Esophagus muscularis mucosa (tissue), 4 donors: ENCODE results near the gene KMT2B.

Experiments used
- EP300 ChIP-seq: sonication (generic); formaldehyde crosslinking; IDR thresholded peaks from one replicate; pipeline ENCODE4 v1.6.1; 2017; ENCODE audit warnings: antibody characterized with exemption
- POLR2A ChIP-seq: fragments of 450-650 bp; IDR thresholded peaks from one replicate; pipeline ENCODE4 v1.6.1; 2017; ENCODE audit warnings: antibody characterized with exemption, moderate library complexity, mild to moderate bottlenecking, low read depth
- POLR2AphosphoS5 ChIP-seq, 2 donors: sonication (generic); formaldehyde crosslinking; IDR thresholded peaks; one replicate each; pipeline ENCODE4 v1.6.1; 2017; ENCODE audit warnings: antibody characterized with exemption in 2 of 2
- TF ChIP-seq, protein P1 (sequence below), 3 experiments: fragments of 200-600 bp in 2 of 3; fragments of 450-650 bp in 1 of 3; sonication (generic) in 2 of 3; IDR thresholded peaks; one replicate each; pipeline ENCODE4 v1.5.1; 2017 to 2019; ENCODE audit warnings: antibody characterized with exemption in 3 of 3, mild to moderate bottlenecking in 2 of 3, moderate library complexity in 1 of 3

GRCh38 chr19:35673121-35673804 lies 44.5 kb upstream of the KMT2B start:
- TF ChIP-seq, protein P1, sequence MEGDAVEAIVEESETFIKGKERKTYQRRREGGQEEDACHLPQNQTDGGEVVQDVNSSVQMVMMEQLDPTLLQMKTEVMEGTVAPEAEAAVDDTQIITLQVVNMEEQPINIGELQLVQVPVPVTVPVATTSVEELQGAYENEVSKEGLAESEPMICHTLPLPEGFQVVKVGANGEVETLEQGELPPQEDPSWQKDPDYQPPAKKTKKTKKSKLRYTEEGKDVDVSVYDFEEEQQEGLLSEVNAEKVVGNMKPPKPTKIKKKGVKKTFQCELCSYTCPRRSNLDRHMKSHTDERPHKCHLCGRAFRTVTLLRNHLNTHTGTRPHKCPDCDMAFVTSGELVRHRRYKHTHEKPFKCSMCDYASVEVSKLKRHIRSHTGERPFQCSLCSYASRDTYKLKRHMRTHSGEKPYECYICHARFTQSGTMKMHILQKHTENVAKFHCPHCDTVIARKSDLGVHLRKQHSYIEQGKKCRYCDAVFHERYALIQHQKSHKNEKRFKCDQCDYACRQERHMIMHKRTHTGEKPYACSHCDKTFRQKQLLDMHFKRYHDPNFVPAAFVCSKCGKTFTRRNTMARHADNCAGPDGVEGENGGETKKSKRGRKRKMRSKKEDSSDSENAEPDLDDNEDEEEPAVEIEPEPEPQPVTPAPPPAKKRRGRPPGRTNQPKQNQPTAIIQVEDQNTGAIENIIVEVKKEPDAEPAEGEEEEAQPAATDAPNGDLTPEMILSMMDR (IDR thresholded peaks at IDR 0.05) = no peak
- no peak for TF ChIP-seq POLR2A
- TF ChIP-seq POLR2AphosphoS5 (IDR thresholded peaks at IDR 0.05) = no peak
- TF ChIP-seq EP300 = no peak
